Inferior parietal cortex (tissue), 1 donor: ENCODE results near the gene CDO1.
"Not testable (repeated sequence)": the region's sequence is repeated elsewhere in the genome, so short reads cannot be mapped to it uniquely, and the experiment has no call there.

Experiments used
- DNase-seq: peaks from one replicate; pipeline ENCODE4 v3.0.0-alpha.2; 2016; ENCODE audit errors: extremely low spot score

CDO1 gene

DNA sequence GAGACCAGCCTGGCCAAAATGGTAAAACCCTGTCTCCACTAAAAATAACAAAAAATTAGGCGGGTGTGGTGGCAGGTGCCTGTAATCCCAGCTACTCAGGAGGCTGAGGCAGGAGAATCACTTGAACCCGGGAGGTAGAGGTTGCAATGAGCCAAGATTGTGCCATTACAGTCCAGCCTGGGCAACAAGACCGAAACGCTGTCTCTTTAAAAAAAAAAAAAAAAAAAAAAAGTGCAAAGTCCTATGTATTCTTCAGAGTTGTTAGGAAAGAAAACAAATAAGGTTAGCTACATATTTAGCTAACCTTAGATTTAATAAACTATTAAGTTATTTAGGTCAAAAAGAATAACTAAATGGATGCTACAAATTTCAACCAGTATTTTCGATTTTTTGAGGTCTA lies 13.5 kb upstream of the CDO1 start:
- no peak for DNase-seq

DNA sequence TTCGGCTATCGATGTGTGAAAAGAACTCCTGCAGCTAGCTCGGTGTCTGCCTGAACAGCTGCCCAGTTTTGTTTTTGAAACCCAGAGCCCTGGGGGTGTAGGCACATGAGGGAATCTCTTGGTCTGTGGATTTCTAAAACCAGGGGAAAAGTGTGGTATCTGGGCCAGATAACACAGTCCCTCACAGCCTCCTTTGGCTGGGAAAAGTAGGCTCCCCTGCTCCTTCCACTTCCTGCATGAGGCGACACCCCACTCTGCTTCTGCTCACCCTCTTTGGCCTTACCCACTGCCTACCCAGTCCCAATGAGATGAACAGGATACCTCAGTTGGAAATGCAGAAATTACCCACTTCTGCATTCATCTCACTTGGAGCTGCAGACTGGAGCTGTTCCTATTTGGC lies 9.5 kb upstream of the CDO1 start:
- no peak for DNase-seq

DNA sequence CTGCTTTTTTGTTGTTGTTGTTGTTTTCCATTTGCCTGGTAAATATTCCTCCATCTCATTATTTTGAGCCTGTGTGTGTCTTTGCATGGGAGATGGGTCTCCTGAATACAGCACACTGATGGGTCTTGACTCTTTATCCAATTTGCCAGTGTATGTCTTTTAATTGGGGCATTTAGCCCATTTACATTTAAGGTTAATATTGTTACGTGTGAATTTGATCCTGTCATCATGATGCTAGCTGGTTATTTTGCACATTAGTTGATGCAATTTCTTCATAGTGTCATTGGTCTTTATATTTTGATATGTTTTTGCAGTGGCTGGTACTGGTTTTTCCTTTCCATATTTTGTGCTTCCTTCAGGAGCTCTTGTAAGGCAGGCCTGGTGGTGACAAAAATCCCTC lies 8.5 kb upstream of the CDO1 start:
- not testable (repeated sequence) for DNase-seq

DNA sequence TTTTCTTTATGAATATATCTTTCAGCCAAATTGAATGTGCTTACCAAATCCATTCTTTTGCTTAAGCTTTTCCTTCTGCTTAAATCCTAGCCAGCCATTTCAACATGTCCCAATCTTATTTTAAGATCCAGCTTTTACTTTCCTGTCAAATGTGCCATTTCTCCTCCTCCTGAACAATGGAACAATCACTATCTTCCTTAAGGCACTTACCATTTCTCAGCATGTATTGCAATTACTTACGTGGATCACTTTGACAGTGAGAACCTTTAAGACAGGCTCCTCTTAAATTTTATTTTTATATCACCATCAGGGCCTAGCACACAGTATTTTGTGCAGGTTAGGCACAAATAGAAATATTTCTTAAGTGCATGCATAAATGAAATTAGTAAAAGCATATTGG lies 4.4 kb upstream of the CDO1 start:
- no peak for DNase-seq

DNA sequence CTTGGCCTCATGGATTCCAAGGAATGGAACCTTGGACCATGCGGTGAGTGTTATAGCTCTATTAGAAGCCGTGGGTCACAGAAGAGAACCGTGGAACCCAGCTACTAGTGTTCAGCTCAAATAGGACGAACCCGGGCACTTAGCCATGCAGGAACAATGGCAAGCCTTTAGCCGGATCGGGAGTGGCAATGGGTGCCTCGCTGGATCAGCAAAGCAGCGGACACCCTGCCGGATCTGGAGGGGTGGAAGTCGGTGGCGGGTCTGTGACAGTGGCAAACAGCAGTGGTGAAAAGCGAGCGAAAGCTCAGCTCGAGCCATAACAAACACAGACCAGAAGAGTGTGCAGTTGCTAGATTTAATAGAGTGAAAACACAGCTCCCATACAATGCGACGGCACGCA lies 2.4 kb upstream of the CDO1 start:
- DNase-seq = no peak

DNA sequence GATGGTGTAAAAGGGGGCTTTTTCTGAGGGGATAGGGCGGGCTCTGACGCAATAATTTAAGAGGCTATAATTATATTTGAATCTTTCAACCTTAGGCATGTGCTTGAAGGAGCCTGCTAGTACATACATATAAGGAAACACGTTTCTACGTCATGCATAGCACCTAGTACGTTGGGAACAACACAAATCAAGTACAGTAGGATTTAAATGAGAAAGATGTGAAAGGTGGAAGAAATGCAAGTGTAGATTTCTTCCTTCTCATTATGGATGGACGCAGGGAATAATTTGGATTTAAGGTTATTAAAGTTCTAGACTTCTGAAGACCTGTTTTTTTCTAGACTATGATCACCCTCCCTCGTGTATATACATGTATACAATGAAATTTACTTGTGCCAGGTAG lies 927 bp upstream of the CDO1 start:
- DNase-seq = no peak

DNA sequence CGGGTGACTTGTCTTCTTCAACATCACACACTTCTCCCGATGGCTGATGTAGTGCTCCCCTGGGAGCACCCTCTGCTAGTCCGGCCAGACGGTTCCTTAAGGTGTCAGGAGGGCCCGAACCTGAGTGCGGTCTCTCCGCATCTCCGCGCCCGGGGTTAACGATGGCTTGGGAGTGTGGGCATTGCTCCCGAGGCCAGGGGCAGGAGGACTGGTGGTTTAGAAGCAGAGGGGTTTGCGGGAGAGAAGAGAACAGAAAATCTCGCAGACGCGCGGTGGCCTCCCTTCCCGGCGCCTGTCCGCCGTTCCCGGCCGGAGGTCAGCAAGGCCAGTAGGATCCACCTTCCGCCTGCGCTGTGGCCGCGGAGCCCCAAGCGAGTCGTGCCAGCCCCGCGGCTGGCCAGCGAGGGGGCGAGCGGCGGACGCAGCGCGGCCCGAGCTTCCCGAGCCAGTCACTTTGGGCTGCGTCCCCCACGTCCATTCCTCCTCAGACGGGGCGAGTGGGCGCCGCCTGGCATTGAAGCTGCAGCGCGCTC lies 700 bp downstream of the CDO1 start:
- no peak for DNase-seq

DNA sequence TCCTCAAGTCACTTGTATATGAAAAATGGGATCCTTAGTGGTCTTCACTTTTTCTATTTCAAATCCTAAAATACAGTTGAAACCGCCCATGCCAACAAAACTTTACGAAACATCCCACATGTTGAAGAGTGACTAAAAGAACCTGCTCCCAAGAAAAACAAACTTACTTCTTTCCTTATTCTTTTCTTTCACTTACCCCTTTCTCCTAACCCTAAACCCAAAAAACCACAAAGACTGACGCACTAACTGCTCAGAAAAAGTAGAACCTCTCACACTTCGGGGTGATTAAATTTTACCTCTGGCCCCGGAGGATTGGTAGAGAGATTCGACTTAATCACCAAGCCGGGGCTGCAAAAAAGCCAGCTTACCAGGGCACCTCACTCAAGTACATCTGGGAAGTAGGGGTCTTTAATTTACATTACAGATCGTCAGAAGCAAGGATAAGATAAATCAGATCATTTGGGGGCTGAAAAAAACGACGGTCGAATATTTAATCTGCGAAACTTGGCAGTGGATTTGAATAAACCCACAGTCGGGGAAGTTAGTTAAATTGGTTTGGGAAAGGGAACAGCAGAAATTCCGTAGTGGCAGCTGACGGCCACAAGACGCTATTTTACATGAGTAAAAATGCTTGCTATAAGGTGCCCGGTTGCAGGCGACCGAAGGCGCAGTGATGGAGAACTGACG lies 1.3 kb downstream of the CDO1 start:
- DNase-seq = no peak

DNA sequence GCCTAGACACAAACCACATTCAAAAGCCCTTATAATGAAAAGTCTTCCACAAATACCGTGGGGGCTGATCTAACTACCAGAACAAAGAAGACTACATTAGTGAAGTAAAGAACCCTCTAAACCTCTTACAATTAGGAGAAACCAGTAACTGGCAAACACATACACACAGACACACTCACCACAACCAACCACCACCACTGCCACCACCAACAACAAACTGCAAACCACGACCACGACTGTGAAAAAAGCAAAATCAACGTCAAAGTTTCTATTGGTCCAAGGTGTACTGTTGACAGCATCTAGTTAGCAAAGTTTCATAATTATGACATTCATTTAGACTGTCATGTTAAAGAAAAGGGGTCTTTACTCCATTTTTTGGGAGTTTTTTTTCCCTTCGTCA lies 2.7 kb downstream of the CDO1 start:
- no peak for DNase-seq

DNA sequence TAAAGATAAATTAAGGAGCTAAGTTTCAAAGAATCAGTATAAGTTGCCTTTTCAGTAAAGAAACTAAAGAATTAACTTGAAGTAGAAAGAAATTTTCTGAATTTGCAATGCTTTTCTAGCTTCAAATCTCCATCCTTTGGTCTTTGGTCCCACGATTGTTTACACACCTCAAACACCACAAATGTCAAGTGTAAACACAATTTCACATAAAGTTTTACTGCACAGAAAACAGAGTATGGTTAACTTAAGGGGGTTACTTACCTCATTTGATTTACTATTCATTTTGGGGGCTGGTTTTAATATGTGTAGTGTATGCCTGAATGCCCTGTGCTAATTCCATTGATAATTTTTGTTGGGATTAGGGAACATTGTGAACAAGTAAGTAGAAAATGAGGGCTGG lies 4.1 kb downstream of the CDO1 start:
- DNase-seq = no peak

DNA sequence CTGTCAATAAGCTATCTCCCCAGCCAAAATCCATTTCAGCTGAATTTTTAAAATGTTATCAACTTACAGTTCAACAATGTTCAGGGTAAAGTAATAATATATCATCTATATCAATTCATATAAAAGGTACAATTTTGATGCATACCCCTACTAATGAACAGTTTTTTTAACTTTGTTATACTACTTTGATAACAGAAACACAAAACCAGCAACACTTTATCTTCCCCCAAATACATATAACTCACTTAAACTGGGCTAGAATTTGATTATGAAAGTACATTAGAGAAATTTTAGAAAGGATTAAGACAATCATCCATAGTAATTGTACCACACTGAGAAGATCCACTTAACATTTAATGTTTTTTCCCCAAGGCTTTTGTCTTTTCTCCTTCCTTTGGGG lies 5.1 kb downstream of the CDO1 start:
- DNase-seq = no peak

DNA sequence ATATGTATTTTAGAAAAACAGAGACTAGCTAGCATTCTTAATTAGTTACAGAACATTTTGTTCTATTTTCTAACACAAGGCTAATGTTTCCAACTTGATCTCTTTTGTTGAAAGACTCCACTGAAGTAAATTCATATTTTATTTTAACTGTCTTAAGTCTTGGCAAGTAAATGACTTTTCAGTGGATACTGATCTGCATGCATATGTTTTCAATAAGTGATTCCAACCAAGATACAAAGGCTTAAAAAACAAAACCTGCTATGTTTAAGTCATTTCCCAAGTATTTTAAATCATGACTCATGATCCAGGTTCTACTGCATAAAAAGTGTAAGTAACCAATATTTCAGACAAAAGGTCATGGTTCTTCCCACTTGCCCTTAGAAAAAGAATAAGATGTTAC lies 5.7 kb downstream of the CDO1 start:
- no peak for DNase-seq

DNA sequence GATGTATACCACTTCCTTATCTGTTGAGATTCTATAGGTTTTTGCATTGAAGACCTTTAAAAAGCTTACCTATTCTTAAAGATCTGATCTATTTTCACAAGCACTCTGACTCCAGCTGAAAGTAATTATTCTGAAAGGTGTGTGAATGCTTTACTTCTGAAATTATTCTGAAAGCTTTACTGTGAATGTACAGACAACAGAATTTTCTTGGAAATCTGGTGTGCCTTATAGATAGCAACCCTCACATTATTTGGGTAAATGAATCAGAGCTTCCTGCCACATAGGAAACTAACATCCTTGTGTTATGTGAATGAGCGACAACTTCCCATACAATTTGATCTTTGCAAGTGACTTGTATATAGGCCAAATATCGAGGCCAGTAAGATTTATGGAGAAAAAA lies 6.5 kb downstream of the CDO1 start:
- no peak for DNase-seq

DNA sequence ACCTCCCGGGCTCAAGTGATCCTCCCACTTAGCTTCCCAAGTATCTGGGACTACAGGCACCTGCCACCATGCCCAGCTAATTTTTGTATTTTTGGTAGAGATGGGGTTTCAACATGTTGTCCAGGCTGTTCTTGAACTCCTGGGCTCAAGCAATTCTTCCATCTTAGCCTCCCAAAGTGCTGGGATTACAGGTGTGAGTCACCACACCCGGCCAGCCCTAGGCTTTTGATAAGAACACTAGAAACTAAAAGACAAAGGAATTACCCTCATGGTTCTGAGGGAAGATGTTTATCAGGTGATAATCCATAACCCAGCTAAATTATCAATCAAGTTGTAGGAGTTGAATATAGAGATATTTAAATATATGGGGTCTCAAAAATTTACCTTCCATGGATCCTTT lies 8.4 kb downstream of the CDO1 start:
- not testable (repeated sequence) for DNase-seq

DNA sequence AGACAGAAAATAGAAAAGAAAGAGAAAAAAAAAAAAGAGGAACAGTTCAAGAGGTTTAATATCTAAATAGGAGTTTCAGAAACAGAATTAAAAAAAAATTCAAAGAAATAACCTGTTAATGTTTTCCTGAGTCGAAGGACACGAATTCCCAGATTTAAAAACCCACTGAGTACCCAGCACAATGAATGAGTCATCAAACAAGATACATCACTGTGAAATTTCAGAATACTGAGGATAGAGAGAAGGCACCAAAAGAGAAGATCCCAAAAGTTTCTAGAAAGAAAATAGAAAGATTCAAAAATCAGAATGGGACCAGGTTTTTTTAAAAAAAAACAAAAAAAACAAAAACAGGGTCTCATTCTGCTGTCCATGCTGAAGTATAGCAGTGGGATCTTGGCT lies 8.8 kb downstream of the CDO1 start:
- no peak for DNase-seq

DNA sequence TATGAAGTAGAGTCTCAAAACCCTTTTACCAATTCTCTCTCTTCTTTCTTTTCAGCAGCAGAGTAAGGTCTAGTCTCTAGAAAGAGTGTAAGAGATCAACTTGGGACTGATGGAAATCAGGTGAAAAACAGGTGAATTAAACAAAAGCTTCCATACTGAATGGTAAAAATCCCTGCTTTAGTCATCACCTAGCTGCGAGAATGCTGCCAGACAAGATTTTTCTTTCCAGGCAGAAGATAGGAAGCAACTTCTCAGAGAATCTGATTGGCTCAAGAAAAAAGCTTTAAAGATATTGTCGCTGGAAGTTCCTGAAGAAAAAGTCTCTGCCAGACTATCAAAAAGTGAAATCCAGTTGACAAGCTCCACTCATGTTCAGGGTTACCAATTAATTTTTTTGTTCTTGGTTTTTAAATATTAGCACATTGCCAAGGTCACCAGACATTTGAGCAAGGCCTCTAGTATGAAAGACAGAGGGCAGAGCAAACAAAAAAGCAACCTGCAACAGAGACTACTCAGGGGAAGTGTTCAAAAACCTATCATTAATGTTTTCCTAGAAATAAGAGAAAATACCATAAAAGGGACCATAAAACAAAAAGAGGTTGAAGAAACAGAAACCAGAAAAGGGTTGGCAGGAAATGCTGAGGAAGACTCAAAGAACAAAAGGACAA lies 9.3 kb downstream of the CDO1 start:
- DNase-seq = no peak

DNA sequence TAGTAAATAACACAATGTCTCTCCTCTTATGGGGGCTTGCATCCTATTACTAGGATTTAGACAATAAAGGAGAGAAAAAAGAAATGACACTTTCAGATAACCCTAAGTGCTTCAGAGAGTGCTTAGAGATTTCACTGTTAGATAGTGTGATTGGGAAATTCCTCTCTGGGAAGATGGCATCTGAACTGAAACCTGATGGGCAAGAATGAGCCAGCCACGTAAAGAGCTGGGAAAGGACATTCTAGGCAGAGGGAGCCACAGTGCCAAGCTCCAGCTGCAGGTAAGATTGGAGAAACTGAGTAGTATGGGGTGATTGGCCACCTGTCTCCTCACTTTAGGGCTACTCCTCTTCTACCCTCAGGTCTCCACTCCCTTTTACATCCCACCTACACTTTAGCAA lies 14.5 kb downstream of the CDO1 start:
- no peak for DNase-seq

DNA sequence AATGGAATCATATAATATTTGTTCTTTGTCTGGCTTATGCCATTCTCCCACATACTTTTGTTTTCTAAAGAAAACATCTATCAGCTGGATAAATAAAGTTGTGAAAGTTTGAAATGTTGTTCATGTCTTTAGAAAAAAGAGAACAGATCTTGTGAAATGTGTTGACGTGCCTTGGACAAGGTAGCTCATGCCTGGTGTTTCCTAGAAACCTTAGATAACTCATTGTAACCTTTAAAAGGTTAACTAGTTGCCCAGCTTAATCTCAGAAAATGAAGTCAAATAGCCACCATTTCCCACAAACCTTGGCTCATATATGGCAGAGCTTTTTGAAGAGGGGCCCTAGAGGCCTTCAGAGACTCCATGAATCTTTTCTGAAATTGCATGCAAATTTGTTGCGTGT lies 15.3 kb downstream of the CDO1 start:
- DNase-seq = no peak

DNA sequence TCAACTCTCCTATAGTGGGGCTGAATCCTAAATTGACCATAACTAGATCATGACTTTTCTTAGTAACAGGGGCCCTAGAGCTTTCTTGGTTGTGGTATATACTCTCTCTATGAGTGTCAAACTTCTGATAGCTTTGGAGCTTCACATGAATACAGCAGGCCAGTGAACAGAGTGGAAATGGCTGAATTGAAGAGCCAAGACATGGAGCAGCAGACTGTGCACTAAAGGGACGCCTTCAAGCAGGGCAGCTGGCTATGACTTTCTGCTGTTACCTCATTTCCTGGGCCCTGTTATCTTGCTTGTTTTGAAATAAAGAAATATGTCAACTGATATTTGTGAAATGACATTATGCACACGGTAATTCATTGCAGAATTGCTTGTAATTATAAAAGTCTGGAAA lies 16.4 kb downstream of the CDO1 start:
- DNase-seq = no peak

DNA sequence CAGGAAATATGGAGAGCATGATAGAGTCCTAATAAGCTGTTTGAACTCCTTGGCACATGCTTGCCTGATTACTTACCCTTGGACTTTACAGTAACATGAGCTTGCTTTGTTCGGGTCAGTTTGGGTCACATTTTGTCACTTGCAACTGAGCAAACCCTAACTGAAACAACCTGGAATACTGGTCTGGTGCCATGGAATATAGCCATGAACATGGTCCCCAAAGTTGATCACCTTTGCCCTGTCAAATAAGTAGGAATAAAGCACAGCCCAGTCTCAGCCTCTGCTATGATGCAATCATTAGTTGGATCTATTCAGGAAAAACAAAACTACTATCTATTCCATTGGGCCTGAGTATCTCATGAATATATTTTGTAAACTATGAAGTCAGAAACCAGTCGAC lies 18.2 kb downstream of the CDO1 start:
- DNase-seq = no peak

DNA sequence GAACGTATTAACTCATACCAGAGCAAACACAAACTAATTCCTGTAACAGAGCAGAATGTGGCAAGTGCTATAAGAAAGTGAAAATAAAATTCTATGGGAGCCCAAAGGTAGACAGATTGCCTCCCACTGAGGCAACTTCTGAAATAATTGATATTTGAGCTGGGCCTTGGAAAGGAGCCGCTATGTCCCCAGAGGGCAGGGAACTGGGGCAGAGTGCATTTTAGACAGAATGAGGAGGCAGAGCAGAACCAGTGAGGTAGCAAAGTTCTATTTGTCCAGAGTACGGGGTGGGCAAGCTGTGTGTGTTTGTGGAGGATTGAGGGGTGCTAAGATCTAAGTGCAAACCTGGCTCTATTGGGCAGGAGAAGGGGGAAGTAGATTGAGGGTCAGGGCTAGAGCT lies 19.8 kb downstream of the CDO1 start:
- DNase-seq = no peak

DNA sequence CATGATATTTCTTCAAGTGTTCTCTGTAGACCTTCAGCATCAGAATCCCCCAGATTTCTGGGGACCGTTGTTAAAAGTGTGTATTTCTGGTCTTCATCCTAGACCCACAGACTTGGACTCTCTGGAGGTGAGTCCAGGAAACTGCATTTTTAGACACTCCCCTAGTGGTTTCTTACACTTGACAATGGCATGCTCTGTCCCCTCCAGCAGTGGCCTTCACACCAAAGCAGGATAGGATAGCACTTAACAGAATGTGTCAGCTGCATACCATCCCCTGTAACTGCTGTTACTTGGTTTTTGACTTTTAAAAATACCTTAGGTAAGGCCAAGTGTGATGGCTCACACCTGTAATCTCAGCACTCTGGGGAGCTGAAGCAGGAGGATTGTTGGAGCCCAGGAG lies 20.8 kb downstream of the CDO1 start:
- no peak for DNase-seq

DNA sequence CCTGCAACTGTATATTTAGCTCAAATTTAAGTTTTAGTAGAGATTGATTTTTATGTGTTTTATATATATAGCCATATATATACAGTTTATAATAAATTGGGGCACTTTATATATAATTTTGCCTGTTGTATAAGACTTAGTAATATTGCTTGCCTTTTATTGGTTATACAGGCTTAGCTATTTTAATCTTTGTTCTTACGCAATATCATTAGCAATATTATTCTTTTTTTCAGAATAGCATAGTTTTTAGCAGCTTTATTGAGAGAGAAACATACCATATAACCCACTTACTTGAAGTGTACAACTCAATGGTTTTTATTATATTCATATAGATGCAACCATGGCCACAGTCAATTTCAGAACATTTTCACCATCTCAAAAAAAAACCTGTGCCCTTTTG lies 28.0 kb downstream of the CDO1 start:
- DNase-seq = no peak

DNA sequence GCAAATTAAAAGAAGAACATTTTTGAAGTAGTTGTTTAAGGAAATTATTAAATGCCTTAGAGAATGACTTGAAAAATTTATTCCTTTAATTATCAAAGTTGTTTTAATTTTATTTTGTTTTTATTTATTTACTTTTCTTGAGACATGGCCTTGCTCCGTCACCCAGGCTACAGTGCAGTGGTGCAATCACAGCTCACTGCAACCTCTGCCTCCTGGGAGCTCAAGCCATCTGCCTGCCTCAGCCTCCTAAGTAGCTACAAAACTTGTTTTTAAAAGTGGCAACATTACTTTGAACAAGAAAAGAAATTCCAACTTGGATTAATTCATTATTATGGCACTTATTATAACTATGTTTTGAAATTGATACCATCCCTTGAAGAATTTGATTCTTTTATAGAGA lies 29.0 kb downstream of the CDO1 start:
- no peak for DNase-seq
